ENCODE measurements around the gene TGFBR2.

DNA sequence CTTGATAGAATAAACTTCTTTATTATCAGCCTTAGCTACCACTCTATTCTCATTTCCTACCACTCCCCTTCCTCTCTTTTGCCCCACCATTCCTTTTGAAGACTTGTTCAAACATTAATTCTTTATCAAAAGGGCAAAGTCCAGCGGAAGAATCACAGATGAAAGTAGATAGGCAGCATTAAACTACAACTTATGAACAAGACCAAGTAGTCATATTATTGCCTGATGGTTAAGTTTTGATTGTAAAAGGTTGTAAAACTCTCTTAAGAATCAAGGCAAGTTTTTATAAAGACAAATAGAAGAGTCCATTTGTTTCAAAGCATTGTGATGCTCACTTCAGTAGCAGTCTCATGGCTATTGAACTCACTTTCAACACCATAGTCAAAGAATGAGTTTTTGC, 22.4 kb upstream of the TGFBR2 start:
- TF ChIP-seq, protein P1, sequence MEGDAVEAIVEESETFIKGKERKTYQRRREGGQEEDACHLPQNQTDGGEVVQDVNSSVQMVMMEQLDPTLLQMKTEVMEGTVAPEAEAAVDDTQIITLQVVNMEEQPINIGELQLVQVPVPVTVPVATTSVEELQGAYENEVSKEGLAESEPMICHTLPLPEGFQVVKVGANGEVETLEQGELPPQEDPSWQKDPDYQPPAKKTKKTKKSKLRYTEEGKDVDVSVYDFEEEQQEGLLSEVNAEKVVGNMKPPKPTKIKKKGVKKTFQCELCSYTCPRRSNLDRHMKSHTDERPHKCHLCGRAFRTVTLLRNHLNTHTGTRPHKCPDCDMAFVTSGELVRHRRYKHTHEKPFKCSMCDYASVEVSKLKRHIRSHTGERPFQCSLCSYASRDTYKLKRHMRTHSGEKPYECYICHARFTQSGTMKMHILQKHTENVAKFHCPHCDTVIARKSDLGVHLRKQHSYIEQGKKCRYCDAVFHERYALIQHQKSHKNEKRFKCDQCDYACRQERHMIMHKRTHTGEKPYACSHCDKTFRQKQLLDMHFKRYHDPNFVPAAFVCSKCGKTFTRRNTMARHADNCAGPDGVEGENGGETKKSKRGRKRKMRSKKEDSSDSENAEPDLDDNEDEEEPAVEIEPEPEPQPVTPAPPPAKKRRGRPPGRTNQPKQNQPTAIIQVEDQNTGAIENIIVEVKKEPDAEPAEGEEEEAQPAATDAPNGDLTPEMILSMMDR (IDR thresholded peaks at IDR 0.05 in 2 of 3, conservative IDR thresholded peaks at IDR 0.05 in 1 of 3; ENCODE audit: borderline replicate concordance in 1 of 3, insufficient read depth in 1 of 3, low read depth in 2 of 3, low read length in 2 of 3): no peak
- no peak for TF ChIP-seq POLR2AphosphoS5 (IDR thresholded peaks at IDR 0.05; ENCODE audit: low read depth, low read length)
- TF ChIP-seq ZFX (IDR thresholded peaks at IDR 0.05): no peak
- no peak for TF ChIP-seq YY1 (IDR thresholded peaks at IDR 0.05; ENCODE audit: extremely low read depth, insufficient replicate concordance, low read depth, low read length)
- no peak for TF ChIP-seq EZH2 (IDR thresholded peaks at IDR 0.05)
- no peak for TF ChIP-seq CEBPB (IDR thresholded peaks at IDR 0.05; ENCODE audit: low read depth)
- TF ChIP-seq, protein P2, sequence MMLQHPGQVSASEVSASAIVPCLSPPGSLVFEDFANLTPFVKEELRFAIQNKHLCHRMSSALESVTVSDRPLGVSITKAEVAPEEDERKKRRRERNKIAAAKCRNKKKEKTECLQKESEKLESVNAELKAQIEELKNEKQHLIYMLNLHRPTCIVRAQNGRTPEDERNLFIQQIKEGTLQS (IDR thresholded peaks at IDR 0.05): no peak
